Activated naive CD4-positive, alpha-beta T cell treated with Interleukin-2 at 50 U/mL for 16 hours (primary cell): ENCODE data around the gene CNTNAP1.

ENCODE experiments used
- DNase-seq: peaks from one replicate; pipeline ENCODE4 v3.0.0-alpha.2; 2020

The CNTNAP1 gene

DNA sequence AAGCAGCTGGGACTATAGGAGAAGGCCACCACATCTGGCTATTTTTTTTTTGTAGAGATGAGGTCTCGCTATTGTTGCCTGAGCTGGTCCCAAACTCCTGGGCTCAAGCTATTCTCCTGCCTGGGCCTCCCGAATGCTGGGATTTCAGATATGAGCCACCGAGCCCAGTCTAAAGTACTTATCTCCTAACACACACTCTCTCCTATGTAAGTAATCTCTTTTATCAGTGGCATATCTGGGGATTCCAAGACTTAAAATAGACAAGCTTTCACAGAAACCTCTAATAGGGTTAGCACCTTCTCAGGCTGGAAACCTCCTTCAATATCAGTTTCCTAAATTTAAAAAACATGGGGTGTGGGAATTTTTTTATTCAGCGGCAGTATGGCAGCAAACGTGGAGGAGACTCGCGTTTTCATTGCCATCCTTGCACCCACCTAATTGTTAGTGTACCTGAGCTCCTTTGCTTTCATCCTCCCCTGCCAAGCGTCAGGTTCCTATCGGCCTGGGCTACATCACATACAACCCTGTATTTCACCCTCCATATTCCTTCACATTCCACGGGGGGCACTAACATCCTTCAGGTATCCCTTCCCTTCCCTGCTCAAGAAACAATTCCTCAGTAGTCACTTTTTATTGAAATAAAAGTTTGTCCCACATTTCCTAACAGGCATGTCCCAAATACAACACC lies 61.4 kb downstream of the CNTNAP1 start:
- no peak for DNase-seq

DNA sequence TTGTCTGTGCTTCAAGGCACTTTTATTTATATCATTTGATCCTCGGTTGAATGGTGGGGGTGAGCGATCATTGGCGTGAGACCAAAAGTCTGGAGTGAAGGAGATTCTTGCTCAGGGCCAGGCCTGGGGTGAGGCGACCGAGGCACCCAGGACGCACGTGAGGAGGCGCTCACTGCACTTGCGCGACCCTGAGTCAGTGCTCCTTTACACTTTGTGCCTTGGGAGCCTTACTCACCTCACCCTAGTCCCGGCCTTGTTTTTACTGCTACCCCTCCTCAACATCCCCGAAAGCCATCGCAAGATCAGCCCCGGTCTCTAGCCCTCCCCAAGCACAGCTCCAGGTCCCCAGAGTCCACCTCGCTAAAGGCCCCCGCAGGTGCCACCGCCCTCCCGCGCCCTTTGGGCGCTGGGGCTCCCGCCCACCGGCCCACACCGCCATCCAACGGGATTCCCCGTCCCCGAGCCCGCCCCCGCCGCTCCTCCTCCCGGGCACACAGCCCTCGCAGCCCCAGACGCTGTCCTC lies 62.0 kb downstream of the CNTNAP1 start:
- peak; percentile 73 for DNase-seq

DNA sequence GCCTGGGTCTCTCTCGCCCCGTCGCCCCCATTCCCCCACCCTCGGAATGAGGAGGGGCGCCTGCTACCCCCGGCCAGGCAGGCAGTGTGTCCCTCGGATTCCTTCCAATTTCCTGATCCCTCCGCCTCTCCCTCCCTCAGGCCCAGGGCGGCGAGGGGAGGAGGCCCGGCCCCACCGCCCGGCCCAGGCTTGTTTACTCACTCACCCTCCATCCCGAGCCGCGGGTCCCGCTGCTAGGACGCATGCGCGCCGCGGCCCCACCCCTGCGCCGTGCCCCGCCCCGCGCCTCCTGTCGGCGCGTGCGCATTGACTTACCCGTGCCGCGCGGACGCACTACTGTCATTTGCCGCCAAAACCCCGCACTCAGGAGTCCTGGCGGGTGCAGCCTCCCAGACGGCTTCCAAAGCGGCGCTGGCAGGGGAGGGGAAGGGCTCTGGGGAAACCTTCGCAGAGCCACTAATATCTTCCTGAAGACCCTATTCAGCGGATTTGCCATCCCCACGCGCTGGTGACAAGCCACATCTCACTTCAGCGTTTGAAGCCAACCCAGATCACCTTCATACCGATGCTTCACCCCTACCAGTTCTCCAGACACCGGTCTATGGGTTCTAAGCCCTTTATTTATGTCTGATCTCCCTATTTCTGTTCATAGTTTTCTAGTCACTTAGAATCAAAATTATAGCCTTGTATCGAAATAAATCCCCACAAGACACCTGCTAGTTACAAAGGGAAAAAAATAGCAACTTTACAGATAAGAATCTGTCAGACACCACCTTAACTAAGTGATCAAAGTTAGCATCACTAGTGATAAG lies 62.7 kb downstream of the CNTNAP1 start, which contains the start of gene EZH1:
Gene EZH1, minus strand, starts transcription at position 235 of the 812 bp plus-strand sequence. CDS start 16,099 bp downstream, outside the sequence.
- DNase-seq, result peak; percentile 92

DNA sequence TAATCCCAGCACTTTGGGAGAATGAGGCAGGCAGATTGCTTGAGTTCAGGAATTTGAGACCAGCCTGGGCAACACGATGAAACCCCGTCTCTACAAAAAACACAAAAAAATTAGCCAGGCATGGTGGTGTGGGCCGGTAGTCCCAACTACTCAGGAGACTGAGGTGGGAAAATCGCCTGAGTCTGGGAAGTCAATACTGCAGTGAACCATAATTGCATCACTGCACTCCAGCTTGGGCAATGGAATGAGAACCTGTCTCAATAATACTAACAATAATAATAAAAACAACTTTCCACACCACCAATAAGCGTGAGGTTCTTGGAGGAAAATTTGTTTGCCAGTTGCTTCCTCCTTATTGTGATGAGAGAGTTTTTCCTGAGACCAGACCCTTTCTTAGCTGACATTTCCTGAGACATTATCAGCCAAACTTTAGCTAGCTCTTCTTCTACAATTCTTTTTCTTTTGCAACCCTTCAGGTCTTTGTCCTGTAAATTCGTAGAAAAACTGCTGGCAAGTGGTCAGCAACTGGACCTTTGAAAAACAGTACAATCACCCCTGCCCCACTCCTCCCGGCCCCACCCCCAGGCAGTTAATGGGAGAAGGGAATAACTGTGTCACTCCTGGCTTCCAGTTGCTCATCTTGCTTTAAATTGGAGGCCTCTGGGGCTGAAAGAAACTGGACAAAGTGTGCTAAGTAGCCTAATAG lies 66.0 kb downstream of the CNTNAP1 start:
- DNase-seq, result no peak

DNA sequence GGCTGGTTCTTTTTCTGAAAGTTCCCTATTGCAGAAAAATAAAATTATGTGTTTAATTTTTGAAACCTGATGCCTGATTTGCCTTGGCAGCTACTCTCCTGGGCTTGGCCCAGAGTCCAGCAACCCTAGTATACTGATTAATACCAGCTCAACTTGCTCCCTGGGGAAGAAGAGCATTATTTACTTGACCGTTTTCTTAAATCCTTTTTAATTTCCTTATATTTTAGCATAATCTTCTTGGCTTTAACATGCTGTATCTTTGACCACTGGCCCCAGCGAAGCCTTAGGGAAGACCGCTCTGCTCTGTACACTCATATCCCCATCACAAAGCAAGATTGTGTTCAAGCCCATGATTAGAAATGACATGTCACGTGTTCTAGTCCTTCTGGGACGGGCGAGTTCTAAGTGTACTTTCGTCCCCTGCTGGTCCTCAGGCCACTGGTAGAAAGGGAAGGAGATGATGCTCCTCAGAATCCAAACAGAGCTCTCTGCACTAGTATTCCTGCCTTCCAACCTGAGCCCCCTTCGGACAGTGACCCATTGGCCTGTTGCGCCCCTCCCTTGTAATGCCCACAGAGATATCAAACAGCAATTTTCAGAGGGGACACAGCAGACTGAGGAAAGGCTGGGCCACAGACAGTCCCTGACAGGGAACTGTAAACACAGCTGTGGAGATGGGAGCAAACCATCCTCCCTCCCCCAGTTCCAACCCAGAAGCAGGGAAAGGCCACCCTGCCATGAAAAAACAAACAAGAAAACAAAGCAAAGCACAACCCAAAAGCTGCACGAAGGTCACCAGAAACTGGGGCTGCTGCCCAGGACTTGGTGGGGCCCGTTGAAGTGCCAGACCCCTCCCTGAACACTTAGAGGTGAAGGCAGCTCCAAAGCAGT lies 66.8 kb downstream of the CNTNAP1 start:
- DNase-seq, result no peak
